ENCODE measurements around the gene DCLK1. TPM values are rescaled to one million over a fixed set of nuclear protein-coding genes. Genes with fewer than 3 reads are reported as not detected.

DCLK1 gene
- total and polyA plus RNA-seq, 5 donors from 2014 or later = not detected

DNA sequence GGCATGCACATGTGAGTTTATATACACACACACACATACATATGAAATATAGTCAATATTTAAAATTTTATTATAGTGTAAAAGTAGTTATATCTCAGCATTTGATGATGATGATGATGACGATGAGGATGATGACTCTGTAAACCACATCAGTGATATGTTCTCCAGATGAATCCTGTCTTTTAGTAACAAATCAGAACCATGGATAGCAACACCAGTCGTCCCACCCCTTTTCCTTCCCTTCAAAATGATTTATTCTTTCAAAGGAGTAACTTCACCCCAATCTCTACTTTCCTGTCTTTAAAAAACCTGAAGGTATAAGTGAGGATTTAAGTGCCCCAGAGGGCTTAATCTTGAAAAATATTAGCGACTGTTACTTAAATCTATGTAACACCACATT is 74.1 kb downstream of the DCLK1 start:
- no peak for ATAC-seq (ENCODE audit: low read depth in 2 of 2)
- H3K27me3 Mint-ChIP-seq = no peaks in the 10 kb centered on the region
- no peak for DNase-seq
- H3K4me1 ChIP-seq (ENCODE audit: control insufficient read depth, insufficient read depth, low read length, poor library complexity, severe bottlenecking) = no peaks in the 10 kb centered on the region
- H3K4me3 ChIP-seq (ENCODE audit: low read depth, low read length) = no peak overlapping the region
- H3K9me3 ChIP-seq (ENCODE audit: control insufficient read depth in 2 of 2, low read length in 2 of 2) = no peaks in the 10 kb centered on the region
- H3K27ac Mint-ChIP-seq = no peak overlapping the region
- H3K9me3 Mint-ChIP-seq = peaks cover 1 to 7% (median 3%) of the 10 kb centered on the region in 7 donors
- no peaks in the 10 kb centered on the region for H3K36me3 ChIP-seq (ENCODE audit: control insufficient read depth, insufficient read depth, low read length)
- H3K27ac ChIP-seq (ENCODE audit: insufficient read depth, low read length, poor library complexity, severe bottlenecking) = no peak overlapping the region
- H3K4me1 Mint-ChIP-seq = no peaks in the 10 kb centered on the region
- H3K27me3 ChIP-seq (ENCODE audit: control insufficient read depth, insufficient read depth, low read length) = no peaks in the 10 kb centered on the region
- H3K36me3 Mint-ChIP-seq = no peaks in the 10 kb centered on the region
- no peak overlapping the region for H3K4me3 Mint-ChIP-seq

DNA sequence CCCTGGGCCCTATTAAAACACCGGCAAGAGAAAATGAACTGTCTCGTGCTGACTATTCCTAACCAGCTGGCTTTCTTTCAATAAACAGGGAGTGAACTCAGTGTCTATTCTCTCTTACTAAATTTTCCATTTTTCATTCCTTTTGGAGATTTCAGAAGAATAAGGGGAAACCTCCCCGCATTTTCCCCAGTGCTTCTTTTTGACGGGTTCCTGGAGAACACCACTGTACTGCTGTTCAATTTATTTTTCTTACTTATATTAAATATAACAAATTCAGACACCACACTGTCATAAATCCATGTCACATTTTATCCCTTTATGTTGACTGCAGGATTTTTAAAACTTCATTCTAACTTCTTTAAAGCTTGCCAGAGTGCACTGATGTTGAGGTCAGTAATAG is 75.8 kb downstream of the DCLK1 start:
- Histone ChIP-seq H3K27ac (ENCODE audit: insufficient read depth, low read length, poor library complexity, severe bottlenecking) (no peak overlapping the region), H3K36me3 (ENCODE audit: control insufficient read depth, insufficient read depth, low read length) (no peaks in the 10 kb centered on the region), H3K27me3 (ENCODE audit: control insufficient read depth, insufficient read depth, low read length) (no peaks in the 10 kb centered on the region), H3K9me3 (ENCODE audit: control insufficient read depth in 2 of 2, low read length in 2 of 2) (no peaks in the 10 kb centered on the region), H3K4me3 (ENCODE audit: low read depth, low read length) (no peak overlapping the region), H3K4me1 (ENCODE audit: control insufficient read depth, insufficient read depth, low read length, poor library complexity, severe bottlenecking) (no peaks in the 10 kb centered on the region)
- no peak for DNase-seq
- Mint-ChIP-seq H3K9me3 (peaks cover 0 to 8% (median 3%) of the 10 kb centered on the region in 7 donors), H3K27me3 (no peaks in the 10 kb centered on the region), H3K4me1 (no peaks in the 10 kb centered on the region), H3K36me3 (no peaks in the 10 kb centered on the region), H3K27ac (no peak overlapping the region), H3K4me3 (no peak overlapping the region)
- ATAC-seq (ENCODE audit: low read depth in 2 of 2) = no peak

DNA sequence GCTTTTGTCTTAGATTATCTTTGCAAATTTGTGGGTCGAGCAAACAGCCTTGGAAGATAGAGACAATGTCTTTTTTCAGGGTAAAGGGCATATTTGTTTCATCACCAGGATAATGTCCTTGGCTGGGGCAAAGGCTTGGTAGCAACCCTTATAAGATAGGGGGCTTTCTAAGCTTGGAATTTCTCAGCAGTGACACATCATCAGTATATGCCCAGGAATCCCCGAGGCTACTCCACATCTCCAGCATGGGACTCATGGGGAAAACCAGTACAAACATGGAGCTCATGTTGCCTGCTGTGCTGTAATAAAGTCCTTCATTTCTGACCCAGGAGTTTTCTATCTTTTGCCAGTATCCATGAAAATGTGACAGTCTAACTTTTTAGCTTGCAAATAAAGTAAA is 77.1 kb downstream of the DCLK1 start:
- H3K4me1 ChIP-seq (ENCODE audit: control insufficient read depth, insufficient read depth, low read length, poor library complexity, severe bottlenecking) = no peaks in the 10 kb centered on the region
- H3K36me3 ChIP-seq (ENCODE audit: control insufficient read depth, insufficient read depth, low read length) = no peaks in the 10 kb centered on the region
- Mint-ChIP-seq H3K9me3 (peaks cover 0 to 8% (median 3%) of the 10 kb centered on the region in 7 donors), H3K27me3 (no peaks in the 10 kb centered on the region), H3K4me1 (no peaks in the 10 kb centered on the region), H3K27ac (no peak overlapping the region), H3K36me3 (no peaks in the 10 kb centered on the region), H3K4me3 (no peak overlapping the region)
- no peaks in the 10 kb centered on the region for H3K9me3 ChIP-seq (ENCODE audit: control insufficient read depth in 2 of 2, low read length in 2 of 2)
- no peak overlapping the region for H3K27ac ChIP-seq (ENCODE audit: insufficient read depth, low read length, poor library complexity, severe bottlenecking)
- H3K27me3 ChIP-seq (ENCODE audit: control insufficient read depth, insufficient read depth, low read length) = no peaks in the 10 kb centered on the region
- DNase-seq (no peak), ATAC-seq (ENCODE audit: low read depth in 2 of 2) (no peak)
- H3K4me3 ChIP-seq (ENCODE audit: low read depth, low read length) = no peak overlapping the region

DNA sequence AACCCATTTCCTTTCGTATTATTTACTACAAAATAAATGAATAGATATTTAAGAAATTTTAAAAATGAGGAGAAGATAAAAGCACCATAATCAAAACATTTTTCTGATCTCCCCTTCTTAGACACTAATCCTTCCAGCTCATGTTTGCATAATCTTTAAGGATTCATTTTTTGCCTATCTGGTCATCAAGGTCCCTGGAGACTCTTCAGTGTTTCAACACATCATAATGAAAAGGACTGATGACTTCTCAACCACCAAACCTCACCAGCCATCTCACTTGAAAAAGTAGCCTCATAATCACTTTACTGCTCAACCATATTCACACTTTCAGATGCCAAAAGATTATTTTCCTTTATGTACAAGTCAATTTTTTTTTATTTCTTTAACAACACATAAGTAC is 80.1 kb downstream of the DCLK1 start:
- ATAC-seq (ENCODE audit: low read depth in 2 of 2) (no peak), DNase-seq (no peak)
- Mint-ChIP-seq H3K27ac (no peak overlapping the region), H3K27me3 (no peaks in the 10 kb centered on the region), H3K9me3 (peaks cover 0 to 8% (median 6%) of the 10 kb centered on the region in 7 donors), H3K4me3 (no peak overlapping the region), H3K4me1 (no peaks in the 10 kb centered on the region), H3K36me3 (no peaks in the 10 kb centered on the region)
- no peaks in the 10 kb centered on the region for H3K27me3 ChIP-seq (ENCODE audit: control insufficient read depth, insufficient read depth, low read length)
- no peaks in the 10 kb centered on the region for H3K4me1 ChIP-seq (ENCODE audit: control insufficient read depth, insufficient read depth, low read length, poor library complexity, severe bottlenecking)
- H3K9me3 ChIP-seq (ENCODE audit: control insufficient read depth in 2 of 2, low read length in 2 of 2) = no peaks in the 10 kb centered on the region
- no peak overlapping the region for H3K4me3 ChIP-seq (ENCODE audit: low read depth, low read length)
- no peak overlapping the region for H3K27ac ChIP-seq (ENCODE audit: insufficient read depth, low read length, poor library complexity, severe bottlenecking)
- no peaks in the 10 kb centered on the region for H3K36me3 ChIP-seq (ENCODE audit: control insufficient read depth, insufficient read depth, low read length)

DNA sequence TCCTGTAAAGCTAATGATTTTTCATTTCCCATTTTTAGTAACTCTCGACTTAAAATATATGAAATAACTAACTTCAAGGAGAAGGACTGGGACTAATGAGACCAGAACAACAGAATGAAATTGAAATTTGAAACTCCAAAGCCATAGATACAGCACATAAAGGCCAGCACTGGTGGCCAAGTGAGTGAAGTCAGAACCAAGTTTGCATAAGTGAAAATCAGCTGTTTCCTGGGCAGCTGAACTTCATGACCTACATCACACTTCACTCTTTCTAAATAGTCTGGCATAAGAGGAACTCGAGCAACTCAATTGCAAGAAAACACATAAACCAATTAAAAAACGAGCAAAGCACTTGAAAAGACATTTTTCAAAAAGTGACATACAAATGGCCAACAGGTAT is 84.5 kb downstream of the DCLK1 start:
- H3K27ac Mint-ChIP-seq = no peak overlapping the region

DNA sequence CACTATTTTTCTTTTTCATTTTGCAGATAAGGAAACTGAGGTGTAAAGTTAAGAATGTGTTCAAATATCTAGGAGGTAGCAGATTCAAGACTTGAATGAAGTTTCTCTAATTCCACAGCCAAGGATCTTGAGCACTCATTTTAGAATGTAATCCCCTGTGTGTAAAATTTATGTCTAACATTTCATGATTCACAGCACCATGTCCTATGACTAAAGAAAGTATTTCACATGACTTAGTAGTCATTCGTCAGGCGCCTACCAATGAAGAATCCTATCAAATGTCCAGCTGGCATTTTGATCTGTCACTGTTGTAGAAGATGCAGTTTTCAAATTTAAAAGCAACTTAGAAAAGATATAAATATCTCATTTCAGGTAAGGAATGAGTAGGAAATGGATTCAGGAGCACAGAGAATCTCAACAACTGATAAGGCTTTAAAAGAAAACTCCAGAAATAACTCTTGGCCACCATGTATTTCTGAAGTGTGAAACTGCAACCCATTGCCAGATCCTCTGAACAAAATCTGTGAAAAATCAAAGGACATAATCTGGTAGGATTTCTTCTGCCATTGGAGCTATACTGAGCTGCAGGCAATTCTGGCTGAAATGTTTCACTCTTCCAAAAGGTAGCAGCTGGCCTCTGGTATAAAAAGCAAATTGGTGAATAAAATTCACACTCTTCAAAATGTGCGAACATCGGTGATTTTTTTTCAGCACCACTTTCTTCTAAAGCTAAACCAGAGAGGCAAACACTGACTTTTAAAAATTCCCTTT is 92.2 kb downstream of the DCLK1 start:
- Histone ChIP-seq H3K36me3 (ENCODE audit: control insufficient read depth, insufficient read depth, low read length) (no peaks in the 10 kb centered on the region), H3K9me3 (ENCODE audit: control insufficient read depth in 2 of 2, low read length in 2 of 2) (no peaks in the 10 kb centered on the region), H3K4me3 (ENCODE audit: low read depth, low read length) (no peak overlapping the region), H3K27ac (ENCODE audit: insufficient read depth, low read length, poor library complexity, severe bottlenecking) (no peak overlapping the region), H3K27me3 (ENCODE audit: control insufficient read depth, insufficient read depth, low read length) (no peaks in the 10 kb centered on the region), H3K4me1 (ENCODE audit: control insufficient read depth, insufficient read depth, low read length, poor library complexity, severe bottlenecking) (no peaks in the 10 kb centered on the region)
- Mint-ChIP-seq H3K9me3 (peaks cover 0 to 6% (median 2%) of the 10 kb centered on the region in 7 donors), H3K4me1 (no peaks in the 10 kb centered on the region), H3K27ac (no peak overlapping the region), H3K36me3 (no peaks in the 10 kb centered on the region), H3K4me3 (no peak overlapping the region), H3K27me3 (no peaks in the 10 kb centered on the region)
- DNase-seq (no peak), ATAC-seq (ENCODE audit: low read depth in 2 of 2) (no peak)

More for the DNA sequence above, 84.5 kb downstream of the DCLK1 start:
- no peaks in the 10 kb centered on the region for H3K27me3 ChIP-seq (ENCODE audit: control insufficient read depth, insufficient read depth, low read length)
- peaks cover 0 to 5% (median 4%) of the 10 kb centered on the region in 7 donors for H3K9me3 Mint-ChIP-seq
- no peaks in the 10 kb centered on the region for H3K36me3 ChIP-seq (ENCODE audit: control insufficient read depth, insufficient read depth, low read length)
- DNase-seq (no peak), ATAC-seq (ENCODE audit: low read depth in 2 of 2) (no peak)
- H3K4me3 Mint-ChIP-seq = no peak overlapping the region
- H3K36me3 Mint-ChIP-seq = no peaks in the 10 kb centered on the region
- no peaks in the 10 kb centered on the region for H3K4me1 Mint-ChIP-seq
- no peaks in the 10 kb centered on the region for H3K9me3 ChIP-seq (ENCODE audit: control insufficient read depth in 2 of 2, low read length in 2 of 2)
- H3K4me3 ChIP-seq (ENCODE audit: low read depth, low read length) = no peak overlapping the region
- H3K4me1 ChIP-seq (ENCODE audit: control insufficient read depth, insufficient read depth, low read length, poor library complexity, severe bottlenecking) = no peaks in the 10 kb centered on the region
- no peak overlapping the region for H3K27ac ChIP-seq (ENCODE audit: insufficient read depth, low read length, poor library complexity, severe bottlenecking)
- H3K27me3 Mint-ChIP-seq = no peaks in the 10 kb centered on the region

DNA sequence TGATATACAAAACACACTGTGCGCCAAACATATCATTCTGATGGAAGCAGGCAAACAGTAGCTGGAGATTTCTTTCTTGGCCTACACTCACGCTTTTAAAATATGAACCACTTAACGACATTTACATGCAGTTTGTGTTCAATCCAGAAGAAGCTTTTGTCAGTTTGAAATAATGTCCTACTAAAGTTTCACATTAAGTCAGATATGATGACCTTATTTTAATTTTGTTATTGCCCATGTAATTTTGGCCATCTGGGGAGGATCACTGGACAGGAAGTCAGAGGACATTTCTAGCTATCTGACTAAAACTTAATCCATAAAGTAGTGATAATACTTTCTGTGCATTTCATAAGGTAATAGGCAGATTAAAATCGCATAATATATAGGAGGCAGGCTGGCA is 98.1 kb downstream of the DCLK1 start:
- Mint-ChIP-seq H3K4me3 (no peak overlapping the region), H3K4me1 (no peaks in the 10 kb centered on the region), H3K9me3 (peaks cover 0 to 13% (median 4%) of the 10 kb centered on the region in 7 donors), H3K36me3 (no peaks in the 10 kb centered on the region), H3K27me3 (no peaks in the 10 kb centered on the region), H3K27ac (no peak overlapping the region)
- ATAC-seq (ENCODE audit: low read depth in 2 of 2) (no peak), DNase-seq (no peak)
- no peaks in the 10 kb centered on the region for H3K9me3 ChIP-seq (ENCODE audit: control insufficient read depth in 2 of 2, low read length in 2 of 2)
- no peaks in the 10 kb centered on the region for H3K27me3 ChIP-seq (ENCODE audit: control insufficient read depth, insufficient read depth, low read length)
- no peak overlapping the region for H3K27ac ChIP-seq (ENCODE audit: insufficient read depth, low read length, poor library complexity, severe bottlenecking)
- no peaks in the 10 kb centered on the region for H3K4me1 ChIP-seq (ENCODE audit: control insufficient read depth, insufficient read depth, low read length, poor library complexity, severe bottlenecking)
- H3K36me3 ChIP-seq (ENCODE audit: control insufficient read depth, insufficient read depth, low read length) = no peaks in the 10 kb centered on the region
- H3K4me3 ChIP-seq (ENCODE audit: low read depth, low read length) = no peak overlapping the region

DNA sequence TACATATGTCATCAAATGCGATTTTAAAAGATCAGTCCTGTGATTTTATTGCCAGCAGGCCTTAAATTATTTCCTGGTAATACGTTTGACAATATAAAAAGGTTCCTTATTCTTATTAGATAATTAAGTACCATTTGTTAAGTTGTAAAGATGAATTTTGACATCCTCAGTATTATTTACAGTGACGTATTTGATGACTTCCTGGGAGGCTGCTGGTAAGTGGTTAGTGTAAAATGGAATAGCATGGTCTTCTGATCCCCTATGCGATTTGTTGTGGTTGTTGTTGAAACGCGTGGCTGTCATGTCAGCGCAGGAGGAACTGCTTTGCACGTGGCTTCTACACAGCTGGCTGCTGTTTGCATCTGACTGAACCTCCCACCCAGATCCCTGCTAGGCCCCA is 99.7 kb downstream of the DCLK1 start:
- Histone ChIP-seq H3K4me1 (ENCODE audit: control insufficient read depth, insufficient read depth, low read length, poor library complexity, severe bottlenecking) (no peaks in the 10 kb centered on the region), H3K4me3 (ENCODE audit: low read depth, low read length) (no peak overlapping the region), H3K36me3 (ENCODE audit: control insufficient read depth, insufficient read depth, low read length) (no peaks in the 10 kb centered on the region), H3K27ac (ENCODE audit: insufficient read depth, low read length, poor library complexity, severe bottlenecking) (no peak overlapping the region), H3K9me3 (ENCODE audit: control insufficient read depth in 2 of 2, low read length in 2 of 2) (no peaks in the 10 kb centered on the region), H3K27me3 (ENCODE audit: control insufficient read depth, insufficient read depth, low read length) (no peaks in the 10 kb centered on the region)
- H3K36me3 Mint-ChIP-seq = no peaks in the 10 kb centered on the region
- H3K4me1 Mint-ChIP-seq = no peaks in the 10 kb centered on the region
- no peak overlapping the region for H3K4me3 Mint-ChIP-seq
- DNase-seq (no peak), ATAC-seq (ENCODE audit: low read depth in 2 of 2) (no peak)
- H3K27ac Mint-ChIP-seq = no peak overlapping the region
- peaks cover 0 to 13% (median 4%) of the 10 kb centered on the region in 7 donors for H3K9me3 Mint-ChIP-seq
- H3K27me3 Mint-ChIP-seq = no peaks in the 10 kb centered on the region
